Mucosa of descending colon (tissue), 3 donors: Measurements from ENCODE around the gene RNF180. TPM values are rescaled to one million over a fixed set of nuclear protein-coding genes. Genes with fewer than 3 reads are reported as not detected.

ENCODE experiments used
- ATAC-seq: fragments of 200-7000 bp; cut with Tn5 transposase; one replicate; pipeline ENCODE4 v1.9.1; 2020; ENCODE audit warnings: mild to moderate bottlenecking, moderate library complexity
- DNase-seq, 3 donors: peaks; one replicate each; pipeline ENCODE4 v3.0.0-alpha.2; 2020
- H3K36me3 ChIP-seq: fragments of 200-600 bp; one replicate; pipeline ENCODE4 v1.8.0; 2021; ENCODE audit warnings: low read depth, mild to moderate bottlenecking
- H3K4me1 ChIP-seq: fragments of 200-600 bp; one replicate; pipeline ENCODE4 v1.8.0; 2021; ENCODE audit warnings: low read depth, mild to moderate bottlenecking
- H3K4me3 ChIP-seq: fragments of 200-600 bp; one replicate; pipeline ENCODE4 v1.8.0; 2021; ENCODE audit warnings: mild to moderate bottlenecking
- H3K9me3 ChIP-seq: fragments of 200-600 bp; one replicate; pipeline ENCODE4 v1.8.0; 2021; ENCODE audit warnings: mild to moderate bottlenecking
- CTCF ChIP-seq: fragments of 200-600 bp; IDR thresholded peaks from one replicate; pipeline ENCODE4 v1.8.0; 2022; ENCODE audit warnings: antibody characterized with exemption, mild to moderate bottlenecking
- intact Hi-C, 2 donors: fragments of 100-400 bp; cut with DNase I in 1 of 2; cut with micrococcal nuclease in 1 of 2; formaldehyde crosslinking; loops; one replicate each; pipeline versions ENCODE4 v1.11.0 to v1.11.1; 2022; cut with DNase I, micrococcal nuclease
- total RNA-seq, 3 donors: library from RNA; stranded (reverse); fragmentation: NEBNext Ultra II Directional in 2 of 3; extraction: Animal tissue kit (Norgen Biotek cat#: 25700) in 2 of 3; gene quantifications; one replicate each; pipeline versions ENCODE4 v1.2.1 to v1.2.4, GENCODE V29; 2021 to 2023
- donor health status: DM: no; HTN: no; CAD: no; lungs with moderate emphysema.
- donor health status: DM: no; HTN: no; CAD: no.
- donor health status: DM: no; HTN: yes; CAD: no.

RNF180 gene
- total RNA-seq, 3 donors from 2014 or later = 0.96 to 15.0 (median 2.8) TPM

DNA sequence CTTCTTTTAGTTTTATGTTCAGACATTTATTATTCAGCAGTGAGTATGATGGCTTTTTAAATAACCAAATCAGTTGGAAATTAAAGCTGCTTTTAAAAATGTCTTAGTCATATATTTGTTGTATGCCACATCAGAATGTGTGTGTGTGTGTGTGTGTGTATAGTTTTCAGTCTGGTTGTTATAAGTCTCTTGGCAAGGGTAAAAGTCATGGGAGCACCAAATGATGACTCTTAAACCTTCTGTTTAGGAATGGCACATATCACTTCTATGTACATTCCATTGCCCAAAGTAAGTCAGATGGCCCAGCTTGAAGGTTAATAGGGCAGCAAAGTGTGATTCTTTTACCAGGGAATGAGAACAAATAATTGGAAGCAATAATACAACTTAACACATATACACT lies 135.9 kb downstream of the RNF180 start:
- H3K9me3 ChIP-seq = peaks cover 4% of the 10 kb centered on the region
- DNase-seq (no peak), ATAC-seq (no peak)
- H3K36me3 ChIP-seq = no peaks in the 10 kb centered on the region
- no peak for TF ChIP-seq CTCF
- intact Hi-C loops = no loop called here
- no peak overlapping the region for H3K4me3 ChIP-seq
- no peaks in the 10 kb centered on the region for H3K4me1 ChIP-seq

DNA sequence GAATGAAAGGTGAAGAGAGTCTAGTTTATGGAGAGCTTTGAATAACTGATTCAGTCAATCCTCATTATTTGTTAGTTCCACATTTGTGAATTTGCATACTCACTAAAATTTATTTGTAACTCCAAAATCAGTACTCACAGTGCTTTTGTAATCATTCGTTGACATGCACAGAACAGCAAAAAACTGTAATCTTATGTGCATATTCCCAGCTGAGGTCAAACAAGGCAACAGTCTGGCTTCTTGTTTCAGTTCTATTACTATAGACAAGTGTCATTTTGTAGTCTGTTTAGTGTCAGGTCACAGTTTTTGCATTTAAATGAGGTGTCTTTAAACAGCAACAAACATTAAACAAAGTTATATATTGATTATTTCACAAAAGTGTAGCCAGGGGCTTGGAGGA lies 142.5 kb downstream of the RNF180 start:
- Histone ChIP-seq H3K4me3 (no peak overlapping the region), H3K4me1 (no peaks in the 10 kb centered on the region), H3K36me3 (no peaks in the 10 kb centered on the region), H3K9me3 (no peaks in the 10 kb centered on the region)
- intact Hi-C loops = no loop called here
- ATAC-seq (no peak), DNase-seq (no peak)
- TF ChIP-seq CTCF = no peak

DNA sequence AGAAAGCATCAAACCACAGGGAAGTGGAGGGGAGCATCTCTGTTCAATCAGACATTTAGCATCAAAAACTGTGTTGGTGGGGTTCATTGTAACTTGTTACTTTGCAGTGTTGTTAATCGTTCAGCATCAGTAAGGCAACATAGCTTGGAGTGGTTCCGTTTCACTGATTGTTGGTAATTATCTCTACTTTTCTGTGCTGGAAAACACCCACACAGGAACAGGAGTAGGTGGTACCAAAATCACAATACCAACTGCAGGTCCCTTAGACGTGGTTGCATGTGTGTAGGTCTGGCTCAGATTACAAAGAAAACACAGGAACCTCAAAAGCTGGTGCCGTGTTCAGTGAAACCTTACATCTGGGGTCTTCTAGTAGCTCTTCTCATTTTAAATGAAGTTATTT lies 146.8 kb downstream of the RNF180 start:
- no peaks in the 10 kb centered on the region for H3K36me3 ChIP-seq
- TF ChIP-seq CTCF = no peak
- H3K4me1 ChIP-seq = no peaks in the 10 kb centered on the region
- intact Hi-C loops = no loop called here
- ATAC-seq = no peak
- DNase-seq = no peak
- no peaks in the 10 kb centered on the region for H3K9me3 ChIP-seq
- no peak overlapping the region for H3K4me3 ChIP-seq

- ATAC-seq (no peak), DNase-seq (no peak)
- H3K36me3 ChIP-seq = no peaks in the 10 kb centered on the region
- no peaks in the 10 kb centered on the region for H3K4me1 ChIP-seq
- intact Hi-C loops = no loop called here
- H3K4me3 ChIP-seq = no peak overlapping the region
- H3K9me3 ChIP-seq = no peaks in the 10 kb centered on the region
- TF ChIP-seq CTCF = no peak
These were observed 150.1 kb downstream of the RNF180 start for GRCh38 chr5:64315778-64316177.

DNA sequence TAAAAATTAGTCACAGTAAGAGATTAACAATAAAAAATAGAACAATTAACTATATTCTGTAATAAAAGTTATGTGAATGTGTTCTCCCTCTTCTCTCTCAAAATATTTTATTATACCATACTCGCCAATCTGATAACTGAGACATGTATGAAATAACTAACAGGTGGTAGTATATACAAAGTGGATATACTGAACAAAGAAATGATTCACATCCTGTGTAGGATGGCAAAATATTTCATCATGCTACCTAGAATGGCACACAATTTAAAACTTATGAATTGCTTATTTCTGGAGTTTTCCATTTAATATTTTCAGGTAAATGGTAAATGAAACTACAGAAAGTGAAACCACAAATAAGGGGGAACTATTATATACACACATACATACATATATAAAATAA lies 152.5 kb downstream of the RNF180 start:
- H3K36me3 ChIP-seq = no peaks in the 10 kb centered on the region
- TF ChIP-seq CTCF = no peak
- H3K4me3 ChIP-seq = no peak overlapping the region
- no peak for DNase-seq
- ATAC-seq = no peak
- no peaks in the 10 kb centered on the region for H3K4me1 ChIP-seq
- no peaks in the 10 kb centered on the region for H3K9me3 ChIP-seq
- intact Hi-C loops = no loop called here

DNA sequence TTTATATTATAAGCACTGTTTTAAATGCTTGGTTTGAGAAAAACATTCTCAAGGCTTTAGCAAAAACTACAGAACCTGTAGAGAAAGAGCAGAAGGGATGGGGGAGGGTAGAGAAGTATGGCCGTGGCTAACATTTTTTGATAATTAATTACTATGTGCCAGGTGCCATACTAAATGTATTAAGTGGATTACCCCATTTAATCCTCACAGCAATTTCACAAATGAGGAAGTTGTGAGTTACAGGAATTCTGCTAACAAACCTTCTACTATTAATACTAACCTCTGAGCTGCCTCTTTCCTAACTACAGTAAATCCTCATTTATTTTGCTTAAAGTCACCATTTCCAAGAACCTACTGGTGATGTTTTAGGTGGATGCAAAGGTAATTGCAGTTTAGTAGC lies 157.9 kb downstream of the RNF180 start:
- no peaks in the 10 kb centered on the region for H3K36me3 ChIP-seq
- DNase-seq (no peak), ATAC-seq (no peak)
- intact Hi-C loops = no loop called here
- no peak overlapping the region for H3K4me3 ChIP-seq
- no peak for TF ChIP-seq CTCF
- H3K9me3 ChIP-seq = peaks cover 12% of the 10 kb centered on the region
- H3K4me1 ChIP-seq = no peaks in the 10 kb centered on the region
